Spleen (tissue), 11 donors: ENCODE data around the gene C7orf57. TPM values are rescaled to one million over a fixed set of nuclear protein-coding genes. Genes with fewer than 3 reads are reported as not detected.
"Not testable (repeated sequence)": the region's sequence is repeated elsewhere in the genome, so short reads cannot be mapped to it uniquely, and the experiment has no call there.

Experiments
- DNase-seq: peaks from one replicate; pipeline ENCODE4 v3.0.0-alpha.2; 2020
- H3K27ac ChIP-seq, 8 donors: fragments of 200-600 bp; sonication (generic) in 7 of 8; 1 replicate in 4 of 8; 2 replicates in 4 of 8; pipeline versions ENCODE4 v1.5.0 to v1.8.0; 2016 to 2021; ENCODE audit warnings: inconsistent platforms in 4 of 8, mild to moderate bottlenecking in 4 of 8, moderate library complexity in 1 of 8
- H3K27me3 ChIP-seq, 7 donors: fragments of 200-600 bp; sonication (generic) in 6 of 7; replicated peaks in 1 of 7; 1 replicate in 4 of 7; 2 replicates in 3 of 7; pipeline versions ENCODE4 v1.5.0 to v1.8.0; 2016 to 2021; ENCODE audit warnings: inconsistent platforms in 3 of 7, mild to moderate bottlenecking in 1 of 7
- H3K36me3 ChIP-seq, 6 donors: fragments of 200-600 bp; sonication (generic) in 5 of 6; 1 replicate in 4 of 6; 2 replicates in 2 of 6; pipeline versions ENCODE4 v1.5.0 to v1.8.0; 2016 to 2021; ENCODE audit warnings: inconsistent platforms in 2 of 6
- H3K4me1 ChIP-seq, 6 donors: fragments of 200-600 bp; sonication (generic) in 5 of 6; 1 replicate in 3 of 6; 2 replicates in 3 of 6; pipeline versions ENCODE4 v1.5.0 to v1.8.0; 2016 to 2021; ENCODE audit warnings: inconsistent platforms in 3 of 6
- H3K4me3 ChIP-seq, 8 donors: fragments of 200-600 bp; sonication (generic) in 7 of 8; 1 replicate in 4 of 8; 2 replicates in 4 of 8; pipeline versions ENCODE4 v1.5.0 to v1.8.0; 2016 to 2021; ENCODE audit warnings: inconsistent platforms in 4 of 8, mild to moderate bottlenecking in 4 of 8, moderate library complexity in 2 of 8
- H3K9me3 ChIP-seq, 8 donors: fragments of 200-600 bp; sonication (generic) in 7 of 8; 1 replicate in 4 of 8; 2 replicates in 4 of 8; pipeline versions ENCODE4 v1.5.0 to v1.8.0; 2016 to 2021; ENCODE audit warnings: inconsistent platforms in 4 of 8
- POLR2A ChIP-seq, 3 donors: fragments of 450-650 bp; IDR thresholded peaks; one replicate each; pipeline ENCODE4 v1.5.1; 2017; ENCODE audit warnings: antibody characterized with exemption in 3 of 3, mild to moderate bottlenecking in 1 of 3
- POLR2AphosphoS5 ChIP-seq, 3 donors: sonication (generic); formaldehyde crosslinking; IDR thresholded peaks; one replicate each; pipeline ENCODE4 v1.5.1; 2017; ENCODE audit warnings: antibody characterized with exemption in 3 of 3
- WGBS, 5 donors: extraction: QIAGEN DNeasy Blood & Tissue Kit in 3 of 5; methylation state at CpG; one replicate each; pipeline versions ENCODE4 v1.1.5 to v1.1.7; 2013 to 2018; 5-methylcytosine and 5-hydroxymethylcytosine counted together
- intact Hi-C: fragments of 100-400 bp; cut with DNase I; formaldehyde crosslinking; loops from one replicate; pipeline ENCODE4 v1.15.0; 2023; ENCODE audit warnings: low total_unique reads
- polyA plus RNA-seq, 3 donors: library from polyadenylated mRNA; stranded (reverse); fragments of 200-250 nt; gene quantifications; one replicate each; pipeline ENCODE4 v1.2.1, GENCODE V29; 2013
- total RNA-seq, 7 donors: library from RNA; depleted of rRNA in 3 of 7; stranded (reverse); fragments of >200 nt in 3 of 7; fragmentation: NEBNext Ultra II Directional in 4 of 7; extraction: Animal tissue kit (Norgen Biotek cat#: 25700) in 4 of 7; gene quantifications; one replicate each; pipeline versions ENCODE4 v1.1.0 to v1.2.1, GENCODE V29; 2016 to 2021
- TF ChIP-seq, protein P1 (sequence below), 11 experiments: fragments of 200-600 bp in 7 of 11; fragments of 450-650 bp in 4 of 11; sonication (generic) in 4 of 11; IDR thresholded peaks in 8 of 11; conservative IDR thresholded peaks in 3 of 11; 1 replicate in 7 of 11; 2 replicates in 4 of 11; pipeline versions ENCODE4 v1.4.0 to v1.8.0; 2016 to 2021; ENCODE audit warnings: antibody characterized with exemption in 11 of 11, inconsistent platforms in 4 of 11, mild to moderate bottlenecking in 1 of 11
- donor health status: healthy with polysubstance abuse.
- donor health status: DM: no; HTN: no; CAD: no; lungs with moderate emphysema.
- donor health status: DM: no; HTN: no; CAD: no.
- donor health status: Bipolar disorder and iron deficiency.
- donor health status: healthy.
- donor health status: DM: no; HTN: no; CAD: no.
- donor health status: DM: yes; HTN: yes; CAD: no.

Gene C7orf57
- total and polyA plus RNA-seq, 10 donors, result 0.03 TPM; not detected in 9

DNA sequence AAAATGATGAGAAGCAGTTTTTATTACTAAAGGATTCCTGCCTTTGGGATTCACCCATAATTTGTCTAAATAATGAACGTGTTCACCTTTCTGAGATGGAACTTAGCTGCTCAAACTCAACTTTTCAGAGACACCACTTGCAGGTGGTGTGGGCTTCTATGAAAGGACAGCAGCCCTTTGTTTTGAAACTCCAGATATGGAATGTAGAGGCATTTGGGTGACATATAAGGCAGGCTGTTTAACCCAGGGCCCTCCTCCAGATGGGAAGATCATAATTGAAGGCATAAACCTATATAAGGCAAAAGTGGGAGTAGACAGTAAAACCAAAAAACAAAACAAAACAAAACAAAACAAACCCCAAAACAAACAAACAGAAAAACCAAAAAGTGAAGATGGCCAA, 44.1 kb upstream of the C7orf57 start:
- H3K27ac ChIP-seq, result peak overlapping the region; percentile 59 to 85 (median 72)
- H3K27me3 ChIP-seq, result no peaks in the 10 kb centered on the region
- no peaks in the 10 kb centered on the region for H3K9me3 ChIP-seq
- intact Hi-C loops, result loop anchor here (2.0 kb wide), 1 partner anchor 120 kb away; no protein-coding TSS in a partner anchor
- peaks cover 5 to 19% (median 11%) of the 10 kb centered on the region in 6 donors for H3K4me1 ChIP-seq
- DNase-seq, result no peak
- TF ChIP-seq, protein P1, sequence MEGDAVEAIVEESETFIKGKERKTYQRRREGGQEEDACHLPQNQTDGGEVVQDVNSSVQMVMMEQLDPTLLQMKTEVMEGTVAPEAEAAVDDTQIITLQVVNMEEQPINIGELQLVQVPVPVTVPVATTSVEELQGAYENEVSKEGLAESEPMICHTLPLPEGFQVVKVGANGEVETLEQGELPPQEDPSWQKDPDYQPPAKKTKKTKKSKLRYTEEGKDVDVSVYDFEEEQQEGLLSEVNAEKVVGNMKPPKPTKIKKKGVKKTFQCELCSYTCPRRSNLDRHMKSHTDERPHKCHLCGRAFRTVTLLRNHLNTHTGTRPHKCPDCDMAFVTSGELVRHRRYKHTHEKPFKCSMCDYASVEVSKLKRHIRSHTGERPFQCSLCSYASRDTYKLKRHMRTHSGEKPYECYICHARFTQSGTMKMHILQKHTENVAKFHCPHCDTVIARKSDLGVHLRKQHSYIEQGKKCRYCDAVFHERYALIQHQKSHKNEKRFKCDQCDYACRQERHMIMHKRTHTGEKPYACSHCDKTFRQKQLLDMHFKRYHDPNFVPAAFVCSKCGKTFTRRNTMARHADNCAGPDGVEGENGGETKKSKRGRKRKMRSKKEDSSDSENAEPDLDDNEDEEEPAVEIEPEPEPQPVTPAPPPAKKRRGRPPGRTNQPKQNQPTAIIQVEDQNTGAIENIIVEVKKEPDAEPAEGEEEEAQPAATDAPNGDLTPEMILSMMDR (IDR thresholded peaks at IDR 0.05 in 8 of 11, conservative IDR thresholded peaks at IDR 0.05 in 3 of 11), result no peak
- no peak for TF ChIP-seq POLR2AphosphoS5 (IDR thresholded peaks at IDR 0.05)
- TF ChIP-seq POLR2A (IDR thresholded peaks at IDR 0.05), result no peak
- WGBS, 5 donors, result 86 to 94% (median 91%) methylated on average over 1 of the region's 1 CpG
- H3K36me3 ChIP-seq, result no peaks in the 10 kb centered on the region
- H3K4me3 ChIP-seq, result peak overlapping the region in 4 of 8 donors; percentile 59 to 76 (median 65)

- H3K36me3 ChIP-seq, result no peaks in the 10 kb centered on the region
- no peaks in the 10 kb centered on the region for H3K9me3 ChIP-seq
- H3K27ac ChIP-seq, result peak overlapping the region; percentile 59 to 85 (median 72)
- DNase-seq, result peak; percentile 97
- 1 to 2% (median 1%) methylated on average over 26 of the region's 26 CpGs for WGBS, 5 donors
- H3K4me1 ChIP-seq, result peaks cover 5 to 19% (median 11%) of the 10 kb centered on the region in 6 donors
- no peaks in the 10 kb centered on the region for H3K27me3 ChIP-seq
- TF ChIP-seq POLR2AphosphoS5 (IDR thresholded peaks at IDR 0.05) (peak; percentile 79 to 82 (median 80)), POLR2A (IDR thresholded peaks at IDR 0.05) (no peak)
- TF ChIP-seq, protein P1 (IDR thresholded peaks at IDR 0.05 in 8 of 11, conservative IDR thresholded peaks at IDR 0.05 in 3 of 11), result peak; percentile 54 to 81 (median 70)
- intact Hi-C loops, result loop anchor here (2.0 kb wide), 1 partner anchor 119 kb away; no protein-coding TSS in a partner anchor
- H3K4me3 ChIP-seq, result peak overlapping the region; percentile 50 to 76 (median 62)
Measured at GRCh38 chr7:47991741-47992311, 43.5 kb upstream of the C7orf57 start.

DNA sequence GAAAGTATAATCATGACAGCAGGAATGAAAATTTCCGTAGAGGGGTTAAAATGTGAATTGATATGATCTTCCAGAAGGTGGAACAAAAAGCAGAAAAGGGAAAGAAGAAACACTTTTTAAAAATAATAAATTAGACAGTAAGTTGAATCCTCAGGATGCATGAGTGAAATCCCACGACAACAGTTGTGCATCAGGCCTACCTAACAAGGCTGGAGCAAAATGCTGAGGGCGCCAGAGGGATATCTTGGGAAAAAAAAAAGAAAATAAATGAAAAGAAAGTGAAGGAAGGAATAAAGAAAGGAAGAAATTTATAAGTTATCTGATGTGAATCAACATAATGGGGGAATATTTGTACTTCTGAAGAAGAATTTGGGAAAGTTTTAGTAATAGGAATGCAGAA, 42.9 kb upstream of the C7orf57 start:
- Histone ChIP-seq H3K36me3 (no peaks in the 10 kb centered on the region), H3K27ac (peak overlapping the region; percentile 59 to 85 (median 72)), H3K4me1 (peaks cover 5 to 19% (median 11%) of the 10 kb centered on the region in 6 donors), H3K9me3 (no peaks in the 10 kb centered on the region), H3K27me3 (no peaks in the 10 kb centered on the region), H3K4me3 (peak overlapping the region in 6 of 8 donors; percentile 56 to 76 (median 62))
- WGBS, 5 donors, result 60 to 70% (median 67%) methylated on average over 3 of the region's 3 CpGs
- intact Hi-C loops, result no loop called here
- TF ChIP-seq POLR2AphosphoS5 (IDR thresholded peaks at IDR 0.05), result no peak
- TF ChIP-seq POLR2A (IDR thresholded peaks at IDR 0.05), result no peak
- TF ChIP-seq, protein P1 (IDR thresholded peaks at IDR 0.05 in 8 of 11, conservative IDR thresholded peaks at IDR 0.05 in 3 of 11), result no peak
- no peak for DNase-seq

DNA sequence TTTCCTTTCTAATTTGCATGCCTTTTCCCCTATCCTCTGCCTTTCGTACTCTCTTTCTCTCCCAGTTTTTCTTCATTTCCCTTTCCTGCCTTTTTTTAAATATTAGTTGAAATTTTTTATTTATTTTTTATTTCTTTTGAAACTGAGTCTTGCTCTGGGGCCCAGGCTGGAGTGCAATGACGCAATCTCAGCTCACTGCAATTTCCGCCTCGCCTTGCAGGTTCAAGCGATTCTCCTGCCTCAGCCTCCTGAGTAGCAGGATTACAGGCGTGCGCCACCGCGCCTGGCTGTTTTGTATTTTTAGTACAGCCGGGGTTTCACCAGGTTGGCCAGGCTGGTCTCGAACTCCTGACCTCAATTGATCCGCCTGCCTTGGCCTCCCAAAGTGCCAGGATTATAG, 35.9 kb upstream of the C7orf57 start:
- no peaks in the 10 kb centered on the region for H3K36me3 ChIP-seq
- H3K4me1 ChIP-seq, result no peaks in the 10 kb centered on the region
- H3K4me3 ChIP-seq, result no peak overlapping the region
- H3K27ac ChIP-seq, result no peak overlapping the region
- no peak for DNase-seq
- WGBS, 5 donors, result 93 to 97% (median 95%) methylated on average over 12 of the region's 12 CpGs
- intact Hi-C loops, result no loop called here
- TF ChIP-seq, protein P1 (IDR thresholded peaks at IDR 0.05 in 8 of 11, conservative IDR thresholded peaks at IDR 0.05 in 3 of 11), result no peak
- no peak for TF ChIP-seq POLR2AphosphoS5 (IDR thresholded peaks at IDR 0.05)
- TF ChIP-seq POLR2A (IDR thresholded peaks at IDR 0.05), result no peak
- no peaks in the 10 kb centered on the region for H3K9me3 ChIP-seq
- H3K27me3 ChIP-seq, result no peaks in the 10 kb centered on the region

GRCh38 chr7:48000164-48000563, 35.2 kb upstream of the C7orf57 start:
- H3K4me3 ChIP-seq, H3K9me3 ChIP-seq, H3K27ac ChIP-seq, H3K27me3 ChIP-seq, H3K4me1 ChIP-seq, H3K36me3 ChIP-seq, DNase-seq, intact Hi-C loops: not testable (repeated sequence)
- 91 to 95% (median 93%) methylated on average over 13 of the region's 13 CpGs for WGBS, 5 donors
